HG03558 (cell line): Measurements from ENCODE around the gene TFIP11.
A peak's percentile ranks its signal among the peaks of the same experiment; 100 is the strongest.

Source experiments
- ATAC-seq: cut with Tn5 transposase; IDR thresholded peaks from one replicate; pipeline ENCODE4 v1.9.1; 2021; ENCODE audit warnings: moderate number of reproducible peaks; ENCODE audit not compliant: unreplicated experiment; ENCODE audit errors: extremely low read depth

Gene TFIP11

DNA sequence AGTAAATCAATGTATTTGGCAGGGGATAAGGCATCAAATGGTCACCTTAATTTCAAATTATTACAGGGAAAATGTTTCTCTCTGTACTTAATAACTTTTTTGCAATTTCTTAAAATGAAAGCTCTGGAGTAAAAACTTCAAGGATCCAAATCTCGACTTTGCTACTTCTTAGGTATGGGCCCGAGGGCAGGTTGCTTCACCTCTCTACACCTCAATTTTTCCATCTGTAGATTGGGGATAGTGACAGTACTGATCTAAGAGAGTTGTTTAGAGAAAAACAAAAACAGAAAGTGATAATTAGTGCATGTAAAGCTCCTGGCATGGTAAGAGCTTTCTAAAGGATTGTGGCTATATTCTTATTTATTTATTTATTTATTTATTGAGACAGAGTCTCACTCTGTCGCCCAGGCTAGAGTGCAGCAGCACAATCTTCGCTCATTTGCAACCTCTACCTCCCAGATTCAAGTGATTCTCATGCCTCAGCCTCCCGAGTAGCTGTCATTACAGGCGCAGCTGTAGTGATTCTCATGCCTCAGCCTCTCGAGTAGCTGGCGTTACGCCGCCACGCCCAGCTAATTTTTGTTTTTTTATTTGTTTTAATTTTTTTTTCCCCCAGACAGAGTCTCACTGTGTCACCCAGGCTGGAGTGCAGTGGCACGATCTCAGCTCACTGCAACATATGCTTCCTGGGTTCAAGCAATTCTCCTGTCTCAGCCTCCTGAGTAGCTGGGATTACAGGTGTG lies 2.3 kb upstream of the TFIP11 start:
- ATAC-seq, result no peak

DNA sequence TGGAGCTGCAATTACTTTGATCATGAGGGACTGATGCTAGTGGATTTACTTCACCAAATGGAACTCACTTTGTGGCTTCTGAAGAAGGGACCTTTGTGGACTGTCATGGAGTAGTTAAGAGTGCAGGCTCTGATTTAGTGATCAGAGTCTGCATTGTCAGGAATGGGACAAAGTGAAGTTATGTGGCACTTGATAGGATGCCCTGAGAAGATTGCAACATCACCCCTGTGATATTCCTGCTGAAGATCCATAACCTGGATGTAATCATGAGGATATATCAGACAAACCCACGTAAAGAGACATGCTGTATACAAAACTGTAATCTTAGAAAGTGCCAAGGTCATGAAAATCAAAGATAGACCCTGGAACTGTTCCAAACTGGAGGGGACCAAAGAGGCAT lies 1.6 kb upstream of the TFIP11 start:
- no peak for ATAC-seq

DNA sequence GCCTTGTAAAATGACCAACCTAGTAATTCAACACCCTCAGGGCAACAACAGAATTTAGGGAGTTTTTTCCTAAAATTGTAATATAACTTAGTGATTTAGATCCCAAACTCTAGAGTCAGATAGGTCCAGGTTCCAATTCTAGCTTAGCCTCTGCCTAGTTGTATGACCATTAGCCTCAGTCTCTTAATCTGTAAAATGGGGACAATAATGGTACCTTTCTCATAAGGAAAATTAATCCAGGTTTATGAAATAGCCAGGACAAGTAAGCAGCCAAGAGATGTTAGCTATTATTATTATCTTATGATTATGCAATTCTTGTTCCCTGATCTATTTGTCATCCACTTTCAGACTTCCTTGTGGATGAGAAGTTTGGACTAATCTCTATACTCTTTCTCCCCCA lies 4.1 kb downstream of the TFIP11 start:
- no peak for ATAC-seq

DNA sequence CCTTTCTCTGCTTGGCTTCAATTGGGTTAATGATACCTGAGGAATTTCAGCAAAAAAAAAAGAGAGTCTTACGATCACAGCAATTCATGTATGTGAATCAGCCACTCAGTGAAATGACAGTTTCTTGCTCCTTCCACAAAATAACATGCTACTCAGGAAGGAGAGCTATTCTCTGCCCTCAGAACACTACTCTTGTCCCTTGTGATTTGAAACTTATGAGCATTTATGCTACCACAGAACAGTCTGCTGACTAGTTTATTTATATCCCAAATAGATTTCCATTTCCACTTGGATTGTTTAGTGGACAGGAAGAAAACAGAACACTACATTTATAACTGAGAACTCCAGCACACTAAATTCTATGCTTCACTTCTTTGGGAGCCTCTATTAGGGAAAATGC lies 8.5 kb downstream of the TFIP11 start:
- no peak for ATAC-seq

GRCh38 chr22:26502688-26503561 lies 9.3 kb downstream of the TFIP11 start:
- ATAC-seq, result no peak

DNA sequence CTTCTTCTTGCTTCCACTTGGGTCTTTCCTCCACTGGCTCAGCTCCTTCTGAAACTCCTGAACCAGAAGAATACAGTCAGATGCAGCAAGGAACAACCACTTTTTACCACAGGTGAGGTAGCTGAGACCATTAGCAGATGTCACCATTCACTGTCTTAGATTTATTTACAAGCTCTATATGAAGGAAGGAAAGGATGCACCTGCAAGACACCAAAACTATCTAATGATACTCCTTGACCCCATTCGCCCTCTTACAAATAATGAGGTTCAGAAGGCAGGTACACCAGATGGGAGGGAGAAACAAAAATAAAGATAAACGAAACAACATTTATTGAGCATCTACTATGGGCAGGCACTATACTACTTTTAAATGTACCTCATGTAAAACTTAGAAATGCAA lies 10.3 kb downstream of the TFIP11 start:
- ATAC-seq, result no peak

DNA sequence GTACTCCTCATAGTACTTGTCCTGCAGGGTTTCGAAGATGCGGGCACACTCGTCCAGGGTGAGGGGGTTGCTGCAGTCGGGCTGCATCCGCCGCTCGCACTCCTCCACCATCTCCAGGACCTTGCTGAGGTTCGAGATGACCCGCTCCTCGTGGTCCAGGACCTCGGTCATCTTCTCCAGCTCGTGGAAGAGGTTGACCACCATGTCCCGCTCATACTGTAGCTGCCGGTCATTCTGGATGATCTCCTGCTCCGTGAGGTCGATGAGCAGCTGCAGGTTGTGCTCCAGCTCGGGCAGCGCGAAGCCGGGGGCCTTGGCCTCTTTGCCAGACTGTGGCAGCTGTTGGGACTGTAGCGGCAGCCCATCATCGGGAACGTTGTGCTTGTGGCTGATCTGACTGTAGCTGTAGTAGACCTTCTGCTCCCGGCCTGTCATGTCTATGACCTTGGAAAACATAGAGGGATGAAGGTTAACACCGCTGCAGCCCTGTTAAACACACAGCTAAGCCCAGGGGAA lies 13.0 kb downstream of the TFIP11 start:
- ATAC-seq, result no peak

DNA sequence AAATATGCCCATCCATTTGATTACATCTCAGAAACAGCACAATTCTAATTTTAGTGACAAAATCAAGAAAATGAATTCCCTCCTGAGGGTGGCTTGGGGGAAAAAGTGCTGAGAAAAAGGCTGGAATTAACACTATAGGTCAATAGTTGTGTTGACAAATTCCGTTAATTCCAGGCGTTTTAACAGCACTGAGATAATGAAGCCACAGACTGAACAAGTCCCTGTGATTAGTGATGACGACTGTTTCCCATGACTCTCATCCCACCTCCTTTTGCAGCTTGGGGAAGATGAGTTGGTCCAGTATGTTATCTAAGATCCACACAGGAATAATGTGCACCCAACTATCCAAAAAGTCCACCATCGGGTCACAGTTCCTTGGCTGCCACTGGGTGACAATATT lies 15.8 kb downstream of the TFIP11 start:
- no peak for ATAC-seq

- ATAC-seq, result no peak
These were observed 17.8 kb downstream of the TFIP11 start for GRCh38 chr22:26494506-26494905.

GRCh38 chr22:26492220-26492619 lies 20.1 kb downstream of the TFIP11 start:
- no peak for ATAC-seq

- ATAC-seq, result no peak
These were observed 22.7 kb downstream of the TFIP11 start for GRCh38 chr22:26489447-26490036.

- no peak for ATAC-seq
These were observed 24.3 kb downstream of the TFIP11 start for GRCh38 chr22:26487996-26488395.

- ATAC-seq, result no peak
These were observed 25.9 kb downstream of the TFIP11 start for GRCh38 chr22:26486394-26486793.

GRCh38 chr22:26485806-26486390 lies 26.4 kb downstream of the TFIP11 start:
- ATAC-seq, result no peak

- no peak for ATAC-seq
These were observed 27.3 kb downstream of the TFIP11 start for GRCh38 chr22:26485013-26485412.

- ATAC-seq, result no peak
These were observed 27.9 kb downstream of the TFIP11 start for GRCh38 chr22:26484360-26484706.

- ATAC-seq, result peak; percentile 36
These were observed 28.6 kb downstream of the TFIP11 start, which contains the start of the genes HPS4 and SRRD for GRCh38 chr22:26483439-26484359. Gene HPS4 (minus strand): TSS chr22:26483783. CDS start chr22:26481762, 2,021 bp downstream. Gene SRRD (plus strand): TSS chr22:26483877. CDS start chr22:26483891, 14 bp downstream.

DNA sequence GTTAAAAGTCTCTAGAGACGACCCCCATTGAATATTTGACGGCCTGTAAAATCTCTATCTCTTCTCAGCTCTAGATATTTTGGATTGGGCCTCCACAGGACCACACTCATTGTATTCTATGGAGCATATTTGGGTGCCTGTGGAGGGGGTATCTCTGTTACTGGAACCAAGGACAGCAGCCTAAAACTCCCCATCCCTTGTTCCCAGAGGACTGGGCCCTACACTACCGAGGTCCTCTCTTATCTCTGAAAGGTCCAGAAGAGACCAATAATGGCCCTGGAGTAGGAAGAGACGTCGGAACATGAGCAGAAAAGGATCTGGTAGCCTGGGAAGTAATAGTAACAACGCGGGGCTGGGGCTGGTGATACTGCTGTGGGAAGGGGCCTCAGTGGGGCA lies 29.2 kb downstream of the TFIP11 start:
- ATAC-seq, result no peak

DNA sequence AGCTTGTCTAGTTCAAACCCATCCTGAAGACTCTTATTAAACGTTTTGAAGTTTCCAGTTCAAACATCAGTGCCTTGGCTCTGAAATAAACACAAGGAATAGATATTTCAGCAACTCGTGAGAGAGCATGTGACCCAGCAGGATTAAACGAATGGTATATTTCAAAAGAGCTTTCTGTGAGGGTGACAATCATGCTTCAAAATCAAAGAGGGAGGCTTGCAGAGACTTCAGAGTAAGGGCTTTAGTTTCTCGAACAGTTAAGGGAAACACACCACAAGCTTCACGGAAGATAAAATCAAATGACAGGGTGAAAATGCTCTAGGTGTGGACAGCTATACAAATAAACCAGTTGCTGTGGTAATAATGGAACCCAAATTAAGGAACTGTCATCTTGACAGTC lies 30.1 kb downstream of the TFIP11 start:
- no peak for ATAC-seq
